ENCODE measurements around the gene TMEM117. TPM values are rescaled to one million over a fixed set of nuclear protein-coding genes. Genes with fewer than 3 reads are reported as not detected.

Gene TMEM117
- total and polyA plus RNA-seq, 4 donors, result 1.6 to 10.6 (median 5.1) TPM

DNA sequence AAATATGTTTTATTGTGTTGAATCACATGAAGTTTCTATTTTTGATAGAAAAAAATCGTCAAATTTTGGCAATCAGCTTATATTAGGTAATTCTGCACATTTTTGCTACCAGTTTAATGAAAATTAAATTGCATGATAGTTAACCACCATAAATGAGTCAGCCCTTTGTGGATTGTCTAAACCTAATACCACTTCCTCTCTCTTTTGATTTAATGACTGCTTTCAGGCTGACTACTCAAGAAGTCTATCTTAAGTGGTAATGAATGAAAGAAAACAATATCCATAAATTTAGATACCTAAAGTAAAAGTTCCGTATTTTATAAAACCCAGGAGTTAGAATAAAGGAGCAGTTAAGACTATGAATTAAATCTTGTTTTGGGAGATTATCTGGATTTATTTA is 450.5 kb downstream of the TMEM117 start:
- no peaks in the 10 kb centered on the region for H3K27me3 ChIP-seq (ENCODE audit: control insufficient read depth in 1 of 2, insufficient read depth in 2 of 2, low read length in 1 of 2)
- ATAC-seq (ENCODE audit: low FRiP score) (no peak), DNase-seq (no peak)
- no peaks in the 10 kb centered on the region for H3K4me1 ChIP-seq (ENCODE audit: control insufficient read depth in 1 of 2, insufficient read depth in 2 of 2, low read length in 2 of 2)
- WGBS, 2 donors, result 78 to 82% methylated on average over 2 of the region's 2 CpGs
- intact Hi-C loops (cut with DNase I), result no loop called here
- H3K9me3 ChIP-seq (ENCODE audit: control insufficient read depth, low read length), result no peaks in the 10 kb centered on the region
- no peak overlapping the region for H3K27ac ChIP-seq (ENCODE audit: low read depth in 1 of 2, low read length in 2 of 2)
- H3K36me3 ChIP-seq (ENCODE audit: control insufficient read depth in 1 of 2, insufficient read depth in 2 of 2, low read length in 1 of 2), result no peaks in the 10 kb centered on the region
- no peak overlapping the region for H3K4me3 ChIP-seq (ENCODE audit: low read length in 2 of 2)

DNA sequence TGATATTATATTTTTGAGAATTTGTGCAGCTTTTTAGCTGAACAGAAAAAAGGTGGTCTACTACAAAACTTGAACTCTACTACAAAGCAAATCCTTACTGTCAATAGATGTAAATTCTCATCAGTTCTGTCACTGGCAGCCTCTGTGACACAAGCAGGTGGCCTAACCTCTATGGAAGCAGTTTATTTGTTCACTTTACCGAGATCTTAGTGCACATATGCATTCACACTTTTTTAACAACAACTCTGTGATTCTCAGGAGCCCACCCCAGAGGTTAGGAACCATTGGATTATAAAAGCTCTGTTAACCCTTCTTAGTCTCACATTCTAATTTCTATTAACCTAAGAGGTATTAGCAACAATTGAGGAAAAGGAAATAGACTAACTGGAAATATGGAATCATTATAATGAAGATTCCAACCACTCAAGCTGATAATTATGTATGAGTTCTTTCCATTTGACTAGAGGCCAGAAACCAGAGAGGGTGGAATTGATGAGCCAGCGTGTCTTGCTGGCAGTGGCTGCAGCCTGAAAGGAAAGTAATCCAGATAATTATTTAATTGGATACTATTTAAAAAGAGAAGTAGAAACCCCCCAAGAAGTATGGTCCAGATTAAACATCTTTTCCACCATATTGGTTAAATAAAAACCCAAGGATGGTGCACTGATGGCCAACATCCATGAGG is 451.1 kb downstream of the TMEM117 start:
- no peaks in the 10 kb centered on the region for H3K9me3 ChIP-seq (ENCODE audit: control insufficient read depth, low read length)
- H3K4me3 ChIP-seq (ENCODE audit: low read length in 2 of 2), result no peak overlapping the region
- intact Hi-C loops (cut with DNase I), result no loop called here
- no peaks in the 10 kb centered on the region for H3K27me3 ChIP-seq (ENCODE audit: control insufficient read depth in 1 of 2, insufficient read depth in 2 of 2, low read length in 1 of 2)
- ATAC-seq (ENCODE audit: low FRiP score) (no peak), DNase-seq (no peak)
- no peaks in the 10 kb centered on the region for H3K36me3 ChIP-seq (ENCODE audit: control insufficient read depth in 1 of 2, insufficient read depth in 2 of 2, low read length in 1 of 2)
- no peaks in the 10 kb centered on the region for H3K4me1 ChIP-seq (ENCODE audit: control insufficient read depth in 1 of 2, insufficient read depth in 2 of 2, low read length in 2 of 2)
- 83 to 93% methylated on average over 2 of the region's 2 CpGs for WGBS, 2 donors
- H3K27ac ChIP-seq (ENCODE audit: low read depth in 1 of 2, low read length in 2 of 2), result no peak overlapping the region

GRCh38 chr12:44287545-44287944 is 451.7 kb downstream of the TMEM117 start:
- DNase-seq (no peak), ATAC-seq (ENCODE audit: low FRiP score) (no peak)
- Histone ChIP-seq H3K9me3 (ENCODE audit: control insufficient read depth, low read length) (no peaks in the 10 kb centered on the region), H3K36me3 (ENCODE audit: control insufficient read depth in 1 of 2, insufficient read depth in 2 of 2, low read length in 1 of 2) (no peaks in the 10 kb centered on the region), H3K4me3 (ENCODE audit: low read length in 2 of 2) (no peak overlapping the region), H3K4me1 (ENCODE audit: control insufficient read depth in 1 of 2, insufficient read depth in 2 of 2, low read length in 2 of 2) (no peaks in the 10 kb centered on the region), H3K27ac (ENCODE audit: low read depth in 1 of 2, low read length in 2 of 2) (no peak overlapping the region), H3K27me3 (ENCODE audit: control insufficient read depth in 1 of 2, insufficient read depth in 2 of 2, low read length in 1 of 2) (no peaks in the 10 kb centered on the region)
- intact Hi-C loops (cut with DNase I), result no loop called here

- Histone ChIP-seq H3K4me1 (ENCODE audit: control insufficient read depth in 1 of 2, insufficient read depth in 2 of 2, low read length in 2 of 2) (no peaks in the 10 kb centered on the region), H3K9me3 (ENCODE audit: control insufficient read depth, low read length) (peaks cover 5% of the 10 kb centered on the region), H3K36me3 (ENCODE audit: control insufficient read depth in 1 of 2, insufficient read depth in 2 of 2, low read length in 1 of 2) (peaks cover 0 to 2% of the 10 kb centered on the region in 2 donors), H3K27ac (ENCODE audit: low read depth in 1 of 2, low read length in 2 of 2) (no peak overlapping the region), H3K4me3 (ENCODE audit: low read length in 2 of 2) (no peak overlapping the region), H3K27me3 (ENCODE audit: control insufficient read depth in 1 of 2, insufficient read depth in 2 of 2, low read length in 1 of 2) (no peaks in the 10 kb centered on the region)
- intact Hi-C loops (cut with DNase I), result no loop called here
- no peak for DNase-seq
- no peak for ATAC-seq (ENCODE audit: low FRiP score)
- 94 to 96% methylated on average over 1 of the region's 1 CpG for WGBS, 2 donors
Measured at GRCh38 chr12:44294649-44295048, 458.8 kb downstream of the TMEM117 start.

GRCh38 chr12:44295958-44296623 is 460.2 kb downstream of the TMEM117 start:
- DNase-seq (no peak), ATAC-seq (ENCODE audit: low FRiP score) (no peak)
- Histone ChIP-seq H3K4me1 (ENCODE audit: control insufficient read depth in 1 of 2, insufficient read depth in 2 of 2, low read length in 2 of 2) (no peaks in the 10 kb centered on the region), H3K27me3 (ENCODE audit: control insufficient read depth in 1 of 2, insufficient read depth in 2 of 2, low read length in 1 of 2) (no peaks in the 10 kb centered on the region), H3K9me3 (ENCODE audit: control insufficient read depth, low read length) (peaks cover 5% of the 10 kb centered on the region), H3K27ac (ENCODE audit: low read depth in 1 of 2, low read length in 2 of 2) (no peak overlapping the region), H3K36me3 (ENCODE audit: control insufficient read depth in 1 of 2, insufficient read depth in 2 of 2, low read length in 1 of 2) (peaks cover 0 to 2% of the 10 kb centered on the region in 2 donors), H3K4me3 (ENCODE audit: low read length in 2 of 2) (no peak overlapping the region)
- intact Hi-C loops (cut with DNase I), result no loop called here
- 91 to 93% methylated on average over 4 of the region's 4 CpGs for WGBS, 2 donors

DNA sequence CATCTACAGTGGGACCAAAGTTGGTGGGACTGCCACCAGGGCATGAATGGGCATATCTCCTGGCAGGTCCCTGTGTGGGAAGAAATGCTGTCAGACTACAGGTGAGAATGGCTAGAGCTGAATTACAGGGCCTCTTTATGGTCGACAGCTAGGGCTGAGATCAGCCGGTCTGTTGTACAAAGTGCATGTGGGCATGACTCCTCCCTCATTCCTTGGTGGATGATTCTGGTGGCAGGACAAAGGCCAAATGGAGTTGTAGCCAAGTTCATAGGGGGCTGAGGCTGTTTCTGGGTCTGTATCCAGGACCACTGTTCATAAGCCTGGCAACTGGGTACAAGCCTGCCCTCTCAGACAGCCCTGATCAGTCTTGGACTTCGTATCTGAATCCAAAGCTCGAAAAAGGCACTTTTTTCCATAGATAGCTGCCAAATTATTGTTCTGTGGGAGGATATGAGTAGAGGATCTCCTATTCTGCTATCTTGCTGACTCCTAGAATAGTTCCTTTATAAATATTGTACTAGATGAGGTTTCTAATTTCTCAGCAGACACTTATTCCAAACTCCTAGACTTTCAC is 460.8 kb downstream of the TMEM117 start:
- WGBS, 2 donors, result 67 to 74% methylated on average over 4 of the region's 4 CpGs
- Histone ChIP-seq H3K4me3 (ENCODE audit: low read length in 2 of 2) (no peak overlapping the region), H3K27ac (ENCODE audit: low read depth in 1 of 2, low read length in 2 of 2) (no peak overlapping the region), H3K4me1 (ENCODE audit: control insufficient read depth in 1 of 2, insufficient read depth in 2 of 2, low read length in 2 of 2) (no peaks in the 10 kb centered on the region), H3K27me3 (ENCODE audit: control insufficient read depth in 1 of 2, insufficient read depth in 2 of 2, low read length in 1 of 2) (no peaks in the 10 kb centered on the region), H3K9me3 (ENCODE audit: control insufficient read depth, low read length) (peaks cover 5% of the 10 kb centered on the region), H3K36me3 (ENCODE audit: control insufficient read depth in 1 of 2, insufficient read depth in 2 of 2, low read length in 1 of 2) (peaks cover 0 to 2% of the 10 kb centered on the region in 2 donors)
- intact Hi-C loops (cut with DNase I), result no loop called here
- no peak for ATAC-seq (ENCODE audit: low FRiP score)
- no peak for DNase-seq

- Histone ChIP-seq H3K36me3 (ENCODE audit: control insufficient read depth in 1 of 2, insufficient read depth in 2 of 2, low read length in 1 of 2) (peaks cover 4% of the 10 kb centered on the region in 2 donors), H3K27me3 (ENCODE audit: control insufficient read depth in 1 of 2, insufficient read depth in 2 of 2, low read length in 1 of 2) (no peaks in the 10 kb centered on the region), H3K4me3 (ENCODE audit: low read length in 2 of 2) (no peak overlapping the region), H3K4me1 (ENCODE audit: control insufficient read depth in 1 of 2, insufficient read depth in 2 of 2, low read length in 2 of 2) (no peaks in the 10 kb centered on the region), H3K27ac (ENCODE audit: low read depth in 1 of 2, low read length in 2 of 2) (no peak overlapping the region), H3K9me3 (ENCODE audit: control insufficient read depth, low read length) (peaks cover 5% of the 10 kb centered on the region)
- no peak for ATAC-seq (ENCODE audit: low FRiP score)
- 71 to 80% methylated on average over 3 of the region's 3 CpGs for WGBS, 2 donors
- intact Hi-C loops (cut with DNase I), result no loop called here
- DNase-seq, result no peak
Measured at GRCh38 chr12:44299524-44299923, 463.6 kb downstream of the TMEM117 start.

- 88 to 89% methylated on average over 7 of the region's 7 CpGs for WGBS, 2 donors
- H3K4me1 ChIP-seq (ENCODE audit: control insufficient read depth in 1 of 2, insufficient read depth in 2 of 2, low read length in 2 of 2), result no peaks in the 10 kb centered on the region
- H3K9me3 ChIP-seq (ENCODE audit: control insufficient read depth, low read length), result peaks cover 2% of the 10 kb centered on the region
- ATAC-seq (ENCODE audit: low FRiP score) (no peak), DNase-seq (no peak)
- H3K4me3 ChIP-seq (ENCODE audit: low read length in 2 of 2), result no peak overlapping the region
- H3K27me3 ChIP-seq (ENCODE audit: control insufficient read depth in 1 of 2, insufficient read depth in 2 of 2, low read length in 1 of 2), result no peaks in the 10 kb centered on the region
- H3K27ac ChIP-seq (ENCODE audit: low read depth in 1 of 2, low read length in 2 of 2), result no peak overlapping the region
- H3K36me3 ChIP-seq (ENCODE audit: control insufficient read depth in 1 of 2, insufficient read depth in 2 of 2, low read length in 1 of 2), result no peaks in the 10 kb centered on the region
- intact Hi-C loops (cut with DNase I), result no loop called here
Measured at GRCh38 chr12:44307506-44308168, 471.8 kb downstream of the TMEM117 start.

Measured in aorta (tissue), 5 donors.